SKM-1 (cell line): Measurements from ENCODE around the gene PLA2G4A.
A peak's percentile ranks its signal among the peaks of the same experiment; 100 is the strongest.

ENCODE experiments used
- DNase-seq: peaks from one replicate; lab custom pipeline; 2025; ENCODE audit not compliant: unreplicated experiment; lab: John Stamatoyannopoulos, UW

PLA2G4A gene

DNA sequence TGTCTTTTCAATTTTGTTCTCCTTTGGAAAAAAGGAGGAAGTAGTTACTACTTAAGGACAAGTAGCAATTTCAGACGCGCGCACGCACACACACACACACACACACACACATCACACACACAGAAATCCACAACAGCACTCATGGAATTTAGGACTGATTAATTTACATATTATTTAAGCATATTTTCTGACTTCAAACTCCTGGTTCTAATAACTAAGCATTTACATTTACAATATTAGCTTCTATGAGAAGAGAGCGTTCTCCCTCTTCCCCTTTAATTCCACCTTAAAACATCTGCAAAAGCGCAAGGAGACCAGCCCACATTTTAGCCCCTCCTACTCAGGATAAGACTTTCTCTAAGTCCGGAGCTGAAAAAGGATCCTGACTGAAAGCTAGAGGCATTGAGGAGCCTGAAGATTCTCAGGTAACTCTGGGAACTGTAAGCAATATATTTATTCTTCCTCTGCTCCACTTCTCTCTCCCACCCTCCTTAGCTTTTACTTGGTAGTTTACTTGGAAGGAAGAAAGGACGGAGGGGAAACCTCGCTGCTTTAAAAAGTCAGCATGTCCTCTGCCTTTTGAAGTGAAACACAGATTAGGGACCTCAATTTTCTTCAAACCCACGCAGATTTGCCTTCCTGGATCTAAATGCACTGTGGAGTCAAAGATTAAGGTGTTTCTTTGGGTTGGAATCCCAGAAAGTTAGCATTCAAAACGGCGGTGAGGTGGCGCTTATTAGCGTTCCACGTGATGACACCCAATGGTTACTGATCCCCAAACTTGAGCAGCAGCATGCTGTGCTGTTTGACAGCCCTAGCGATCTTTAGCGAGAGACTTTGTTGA lies at the start of gene PLA2G4A:
PLA2G4A (plus strand) TSS at position 339 of the 844 bp plus-strand sequence. CDS start 25,406 bp downstream, outside the sequence.
- peak; percentile 96 for DNase-seq

DNA sequence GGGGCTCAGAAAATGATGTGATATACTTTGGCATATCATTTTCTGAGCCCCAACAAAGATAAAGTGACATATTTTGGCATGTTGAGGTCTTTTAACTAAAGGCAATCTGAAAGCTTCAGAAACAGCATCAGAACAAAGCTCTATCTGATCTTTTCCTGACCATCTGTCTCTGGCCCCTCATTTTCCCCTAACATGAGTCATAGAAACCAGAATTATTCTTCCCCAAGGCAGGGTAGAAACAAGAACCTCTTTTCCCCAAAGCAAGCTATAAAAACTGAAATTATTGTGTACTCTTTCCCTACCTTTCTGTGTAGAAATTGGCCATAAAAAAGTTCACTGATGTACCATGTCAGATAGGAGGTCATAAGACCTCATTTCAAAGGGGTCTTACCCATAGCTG lies 48.7 kb upstream of the PLA2G4A start:
- no peak for DNase-seq

DNA sequence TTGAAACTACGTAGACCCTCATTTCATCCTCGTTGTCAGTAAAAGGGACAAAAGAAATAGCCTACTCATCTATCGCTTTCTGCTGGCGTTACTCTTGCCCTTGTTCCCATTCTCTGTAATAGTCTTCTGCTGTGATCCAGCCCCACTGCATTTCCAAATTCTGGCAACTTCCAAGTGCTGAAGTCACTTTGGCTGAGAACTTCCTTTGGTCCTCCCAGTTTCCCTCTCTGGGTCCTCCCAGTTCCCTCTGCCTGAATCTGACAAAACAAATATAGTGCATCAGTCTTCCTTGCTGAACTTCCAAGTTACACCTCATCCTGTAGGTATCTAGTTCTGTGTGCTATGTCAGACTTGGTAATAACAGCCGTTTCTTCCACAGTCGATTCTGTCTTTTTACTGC lies 47.0 kb upstream of the PLA2G4A start:
- DNase-seq, result no peak

DNA sequence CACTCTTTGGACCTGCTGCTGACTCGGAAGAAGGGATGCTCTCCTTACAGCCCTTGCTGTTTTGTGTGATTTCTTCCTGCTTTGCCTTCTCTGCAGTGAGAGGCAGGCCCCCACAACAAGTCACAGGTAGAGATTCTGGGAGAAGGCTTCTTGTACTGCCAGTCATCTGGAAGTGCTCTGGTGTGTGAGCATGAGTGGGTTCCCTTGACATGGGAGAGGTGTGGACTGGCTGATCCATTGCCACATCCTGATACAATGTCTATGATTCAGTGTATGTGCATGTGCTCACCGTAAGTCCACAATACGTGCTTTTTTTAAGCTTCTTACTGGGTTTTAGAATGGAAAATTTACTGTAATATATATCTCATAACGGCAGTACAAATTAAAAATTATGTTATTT lies 46.0 kb upstream of the PLA2G4A start:
- DNase-seq, result no peak

DNA sequence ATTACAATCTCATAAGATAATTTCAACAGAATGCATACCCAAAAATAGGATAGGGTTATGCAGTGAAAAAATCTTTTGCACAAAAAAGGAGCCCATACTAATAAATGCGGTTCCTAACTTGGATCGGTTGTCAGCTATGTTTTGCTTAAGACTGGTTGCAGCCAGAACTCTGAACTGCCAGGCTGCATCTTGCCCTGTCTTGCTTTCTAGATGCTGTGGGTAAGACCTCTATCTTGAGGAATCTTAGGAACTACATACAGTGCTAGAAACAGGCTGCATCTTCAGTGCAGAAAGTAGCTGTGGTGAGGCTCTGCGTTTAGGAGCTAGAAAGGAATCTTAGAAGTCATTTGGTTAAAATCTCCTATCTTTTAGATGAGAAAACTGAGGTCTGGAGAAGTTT lies 45.6 kb upstream of the PLA2G4A start:
- DNase-seq, result no peak

DNA sequence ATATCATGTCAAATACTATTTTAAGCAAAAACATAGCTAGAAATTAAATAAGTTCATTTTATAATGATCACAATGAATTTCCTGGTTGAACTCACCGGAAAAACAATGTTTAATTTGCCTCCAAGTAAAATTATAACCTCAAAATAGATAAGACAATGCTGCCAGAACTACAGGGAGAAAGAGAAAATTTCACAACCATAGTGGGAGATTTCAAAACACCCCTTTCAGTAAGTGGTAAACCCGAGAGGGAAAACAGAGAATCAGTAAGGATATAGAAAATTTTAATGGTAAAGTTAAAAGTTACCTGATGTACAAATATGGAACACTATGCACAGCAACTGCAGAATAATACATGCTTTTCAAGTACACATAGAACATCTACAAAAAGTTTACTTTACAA lies 43.2 kb upstream of the PLA2G4A start:
- DNase-seq, result peak; percentile 35

DNA sequence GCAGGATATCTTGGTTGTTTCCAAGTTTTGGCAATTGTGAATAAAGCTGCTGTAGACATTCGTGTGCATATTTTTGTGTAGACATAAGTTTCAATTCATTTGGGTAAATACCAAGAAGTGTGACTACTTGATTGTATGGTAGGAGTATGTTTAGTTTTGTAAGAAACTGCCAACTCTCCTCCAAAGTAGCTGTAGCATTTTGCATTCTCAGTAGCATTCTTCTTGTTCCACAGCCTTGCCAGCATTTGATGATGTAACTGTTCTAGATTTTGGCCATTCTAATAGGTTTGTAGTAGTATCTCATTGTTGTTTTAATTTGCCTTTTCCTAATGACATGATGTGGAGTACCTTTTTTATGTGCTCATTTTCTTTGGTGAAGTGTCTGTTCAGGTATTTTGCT lies 38.6 kb upstream of the PLA2G4A start:
- DNase-seq, result no peak

DNA sequence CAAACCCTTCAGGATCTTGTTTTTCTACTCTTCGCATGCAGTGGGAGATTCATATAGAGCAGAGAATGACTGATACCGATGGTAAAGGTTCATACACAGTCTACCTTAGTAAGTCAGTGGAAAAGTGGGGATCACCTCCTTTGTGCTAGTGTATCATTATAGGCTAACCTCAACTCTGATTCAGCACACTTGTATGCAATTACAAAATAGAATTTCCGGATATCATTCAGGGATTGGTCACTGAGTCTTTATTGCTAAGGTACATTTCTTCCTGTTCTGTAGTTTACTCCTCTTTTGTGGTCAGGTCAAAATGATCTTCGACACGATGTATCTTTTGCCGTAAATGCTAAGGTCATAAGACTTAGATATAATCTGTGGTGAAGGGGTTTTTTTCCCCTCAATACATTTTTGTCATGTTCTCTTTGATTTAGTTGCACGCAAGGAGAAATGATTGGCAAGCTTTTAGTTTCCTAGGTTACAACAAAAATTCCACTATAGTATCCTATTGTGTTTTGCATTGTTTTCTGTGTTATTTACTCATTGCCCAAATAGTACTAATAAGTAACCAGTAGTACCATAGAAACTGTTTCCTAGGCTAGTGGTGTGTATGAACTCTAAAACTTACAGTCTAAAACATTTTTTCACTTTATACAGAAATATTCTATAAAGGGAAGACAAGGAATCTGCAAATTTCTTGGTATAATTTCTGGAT lies 35.7 kb upstream of the PLA2G4A start:
- DNase-seq, result no peak

DNA sequence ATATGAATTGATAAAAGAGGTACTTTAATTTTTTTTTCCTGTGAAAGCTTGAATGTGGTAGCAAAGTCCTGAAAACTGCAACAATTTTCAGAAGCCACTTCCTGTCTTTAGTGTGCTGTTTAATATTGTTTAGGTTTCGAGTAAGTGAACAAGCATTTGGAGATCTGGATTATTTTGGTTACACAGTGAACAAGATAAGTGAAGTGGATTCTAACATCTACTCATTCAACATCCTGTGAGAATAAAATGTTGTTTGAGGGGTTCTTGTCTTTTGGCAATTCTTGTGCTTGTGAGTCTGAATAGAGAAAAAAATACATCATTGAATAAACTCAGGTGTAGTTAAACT lies 35.2 kb upstream of the PLA2G4A start:
- DNase-seq, result no peak

DNA sequence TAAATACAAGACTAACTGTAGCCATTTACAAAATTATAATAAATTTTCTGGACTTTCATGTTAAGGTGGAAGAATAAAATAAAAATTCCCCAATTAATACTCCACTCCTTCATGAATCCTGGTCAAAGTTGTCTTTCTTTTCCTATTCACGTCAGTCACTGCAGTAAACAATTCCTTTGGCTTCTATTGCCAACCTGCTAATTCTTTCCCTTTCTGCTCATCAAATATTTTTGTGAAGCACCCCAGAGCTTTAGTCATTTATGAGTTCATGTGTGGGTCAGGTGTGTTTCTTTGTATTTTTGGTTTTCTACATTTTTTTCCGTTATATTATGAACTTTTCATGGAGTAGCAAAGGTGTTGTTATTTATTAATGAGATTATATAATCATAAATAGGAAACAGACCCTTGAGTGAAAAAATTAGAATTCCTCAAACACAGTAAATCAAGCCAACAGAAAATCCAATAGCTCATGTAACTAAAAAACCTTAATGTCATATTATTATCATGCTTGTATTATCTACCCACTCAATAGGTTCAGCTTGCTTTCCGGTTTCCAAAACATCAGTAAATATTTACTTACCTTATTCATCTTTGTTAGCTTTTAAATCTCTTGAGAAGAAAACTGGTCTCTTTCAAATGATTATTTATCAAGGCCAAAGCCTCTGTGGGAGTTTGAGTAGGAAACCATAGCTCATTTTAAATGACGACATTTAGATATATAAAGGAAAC lies 29.6 kb upstream of the PLA2G4A start:
- no peak for DNase-seq

DNA sequence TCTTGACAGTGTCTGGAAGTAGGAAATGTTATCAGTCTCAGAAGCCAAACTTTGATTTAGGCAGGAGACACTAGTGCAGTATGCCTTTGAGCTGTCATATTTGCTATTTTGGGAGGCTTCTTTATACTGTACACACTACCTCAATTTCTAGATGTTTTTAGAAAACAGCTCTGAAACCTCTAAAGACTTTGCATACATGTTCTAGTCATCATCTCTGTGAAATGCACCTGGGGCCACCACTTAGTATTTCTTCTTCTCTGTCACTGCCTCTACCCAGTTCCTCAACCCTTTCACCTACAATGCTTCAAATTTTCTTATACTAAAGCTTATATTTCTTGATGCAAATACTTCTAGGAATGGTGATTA lies 29.1 kb upstream of the PLA2G4A start:
- DNase-seq, result no peak

DNA sequence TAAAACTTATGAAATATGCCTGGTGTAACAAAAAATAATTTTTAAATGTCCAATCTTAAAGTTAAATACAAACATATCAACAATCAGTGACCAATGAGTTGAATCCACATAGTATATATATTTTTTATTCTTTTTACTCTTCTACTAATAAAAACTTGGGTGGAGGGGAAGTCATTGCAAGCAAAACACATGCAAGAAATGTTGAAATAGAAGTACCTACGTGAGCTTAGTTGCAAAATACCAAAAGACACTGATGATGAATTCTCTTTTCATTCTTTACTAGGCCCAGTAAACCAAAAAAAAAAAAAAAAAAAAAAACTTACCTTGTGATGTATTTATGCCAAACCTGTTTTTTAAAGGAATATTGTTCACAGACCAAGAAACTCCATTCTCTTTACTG lies 26.4 kb upstream of the PLA2G4A start:
- DNase-seq, result peak; percentile 57

DNA sequence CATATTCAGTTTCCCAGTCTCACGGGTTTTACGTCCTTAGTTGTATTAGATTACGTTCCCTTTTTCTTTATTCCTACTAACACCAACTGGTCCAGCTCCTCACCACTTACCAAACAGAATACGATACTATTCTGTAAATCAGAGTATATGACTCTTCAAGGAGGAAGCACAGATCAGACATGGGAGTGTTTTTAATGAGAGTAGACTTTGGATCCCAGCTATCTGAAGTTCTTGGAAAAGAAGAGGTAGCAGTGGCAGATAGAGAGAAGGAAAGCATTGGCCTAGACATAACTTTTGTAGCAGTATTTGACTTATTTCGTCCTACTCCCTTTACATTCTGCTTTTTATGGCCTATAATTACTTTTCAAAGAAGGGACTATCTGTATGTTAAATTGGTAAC lies 24.1 kb upstream of the PLA2G4A start:
- DNase-seq, result no peak

DNA sequence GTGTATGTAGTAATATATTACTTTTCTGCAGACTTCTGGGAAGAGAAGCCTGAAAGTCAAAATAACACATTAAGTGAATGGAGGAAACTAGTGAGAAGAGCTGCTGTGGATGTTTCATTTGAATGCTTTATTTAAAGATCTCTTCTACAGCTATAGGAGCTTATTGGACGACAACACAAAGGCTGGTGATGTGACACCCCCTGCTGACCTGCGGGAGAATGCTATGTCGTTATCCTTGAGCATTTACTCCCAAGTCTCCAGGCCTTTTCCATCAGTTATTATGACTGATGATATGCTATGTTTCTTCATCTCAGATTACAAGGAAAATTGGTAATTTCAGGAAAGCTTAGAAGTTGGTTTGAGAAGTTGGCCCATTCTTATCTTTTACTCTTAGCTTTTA lies 22.3 kb upstream of the PLA2G4A start:
- no peak for DNase-seq

DNA sequence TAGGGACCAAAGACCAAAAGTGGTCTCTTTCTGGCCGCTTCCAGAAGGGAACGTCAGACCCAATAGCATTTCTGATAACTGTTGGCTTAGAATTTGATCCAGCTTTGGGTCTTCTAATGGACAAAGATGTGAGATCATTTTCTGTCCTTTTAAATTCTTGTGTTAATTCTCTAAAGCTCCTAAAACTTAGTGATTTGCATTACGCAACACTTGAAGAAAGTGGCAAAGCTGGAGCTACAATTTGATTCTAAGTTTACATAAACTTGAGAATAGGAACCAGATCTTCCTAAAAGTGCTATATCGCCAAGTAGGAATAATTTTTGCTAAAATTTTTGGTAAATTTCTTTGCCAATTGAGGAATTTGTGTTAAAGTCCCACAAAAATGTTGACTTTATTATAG lies 21.6 kb upstream of the PLA2G4A start:
- no peak for DNase-seq

DNA sequence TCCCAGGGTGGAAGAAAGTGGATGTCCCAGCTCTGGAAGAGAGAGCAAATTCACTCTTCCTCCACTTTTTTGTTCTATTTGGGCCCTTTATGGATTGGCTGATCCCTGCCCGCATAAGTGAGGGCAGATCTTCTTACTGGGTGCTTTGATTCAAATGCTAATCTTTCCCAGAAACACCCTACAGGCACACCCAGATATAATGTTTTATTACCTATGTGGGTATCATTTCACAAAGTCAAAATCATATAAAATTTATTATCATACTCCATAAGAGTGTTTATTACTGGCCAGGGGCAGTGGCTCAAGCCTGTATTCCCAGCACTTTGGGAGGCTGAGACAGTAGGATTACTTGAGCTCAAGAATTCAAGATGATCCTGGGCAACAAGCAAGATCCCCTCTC lies 16.9 kb upstream of the PLA2G4A start:
- DNase-seq, result no peak

DNA sequence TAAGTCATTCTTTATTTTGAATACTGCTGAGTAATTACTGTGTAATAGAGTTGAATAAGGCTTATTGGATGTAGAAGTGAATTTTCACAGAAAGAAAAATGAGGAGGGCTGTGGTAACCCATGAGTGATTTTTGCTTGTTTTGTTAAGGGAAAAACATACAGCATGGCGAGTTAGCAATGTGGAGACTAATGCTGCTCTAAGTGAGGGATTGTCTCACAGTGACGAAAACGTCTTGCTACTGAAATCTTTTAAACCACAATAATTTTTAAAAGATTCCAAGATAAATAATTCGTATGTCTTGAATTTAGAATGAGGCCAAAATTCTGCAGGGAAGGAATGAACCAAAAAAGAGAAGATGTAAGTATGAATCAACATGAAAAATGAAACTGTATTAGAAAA lies 16.2 kb upstream of the PLA2G4A start:
- DNase-seq, result no peak

DNA sequence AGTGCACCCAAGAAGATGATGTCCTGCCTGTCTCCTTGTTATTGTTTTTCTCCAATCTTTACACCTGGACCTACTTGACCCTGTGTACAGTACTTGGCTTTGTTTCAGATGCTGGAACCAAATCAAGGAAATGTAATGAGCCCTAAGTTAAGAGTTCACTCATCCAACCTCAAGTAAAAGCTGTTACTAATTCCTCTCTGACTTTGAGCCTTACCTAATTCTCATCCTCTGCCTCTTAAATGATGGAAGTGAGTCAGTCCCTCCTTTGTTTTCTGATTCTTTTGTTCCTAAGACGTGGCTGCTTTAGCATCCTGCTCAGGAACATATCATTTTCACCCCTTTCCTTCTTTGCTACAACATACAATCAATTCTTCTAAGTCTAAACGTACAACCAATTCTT lies 15.3 kb upstream of the PLA2G4A start:
- no peak for DNase-seq

DNA sequence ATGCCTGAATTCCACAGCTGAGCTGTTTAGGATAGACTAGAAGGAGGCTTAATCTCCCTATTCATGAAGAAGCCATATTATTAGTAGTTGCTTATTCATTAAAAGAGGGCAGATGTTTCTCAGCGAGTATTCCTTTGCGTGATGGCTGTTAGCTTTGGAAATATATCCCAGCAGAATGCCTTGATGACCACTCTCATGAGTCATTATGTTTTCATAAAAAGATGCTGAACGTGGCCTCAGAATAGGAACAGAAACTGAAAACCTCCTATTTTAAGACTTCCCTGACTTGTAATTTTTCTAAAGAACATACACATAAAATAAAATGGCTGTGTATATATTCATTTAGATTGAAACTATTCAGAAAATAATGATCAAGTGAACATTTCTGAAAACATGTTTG lies 9.6 kb upstream of the PLA2G4A start:
- no peak for DNase-seq

DNA sequence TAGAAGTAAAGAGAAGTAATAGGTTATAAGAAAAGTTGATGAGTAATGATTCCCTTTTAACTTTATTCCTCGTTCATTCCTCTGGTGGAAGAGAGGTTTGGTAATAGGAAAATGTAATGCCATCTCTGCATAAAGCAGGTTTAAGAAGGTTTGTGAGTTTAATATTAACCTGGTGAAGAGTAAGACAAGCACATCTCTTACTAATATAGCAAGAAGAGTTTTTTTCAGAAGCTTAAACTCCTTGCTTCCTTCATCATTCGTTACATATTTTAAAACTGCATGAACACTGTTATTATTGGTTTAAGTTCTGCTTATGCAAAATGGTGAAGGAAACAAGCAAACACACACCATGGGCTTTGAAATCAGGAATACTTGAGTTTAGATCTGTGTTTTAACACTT lies 9.2 kb upstream of the PLA2G4A start:
- DNase-seq, result no peak

DNA sequence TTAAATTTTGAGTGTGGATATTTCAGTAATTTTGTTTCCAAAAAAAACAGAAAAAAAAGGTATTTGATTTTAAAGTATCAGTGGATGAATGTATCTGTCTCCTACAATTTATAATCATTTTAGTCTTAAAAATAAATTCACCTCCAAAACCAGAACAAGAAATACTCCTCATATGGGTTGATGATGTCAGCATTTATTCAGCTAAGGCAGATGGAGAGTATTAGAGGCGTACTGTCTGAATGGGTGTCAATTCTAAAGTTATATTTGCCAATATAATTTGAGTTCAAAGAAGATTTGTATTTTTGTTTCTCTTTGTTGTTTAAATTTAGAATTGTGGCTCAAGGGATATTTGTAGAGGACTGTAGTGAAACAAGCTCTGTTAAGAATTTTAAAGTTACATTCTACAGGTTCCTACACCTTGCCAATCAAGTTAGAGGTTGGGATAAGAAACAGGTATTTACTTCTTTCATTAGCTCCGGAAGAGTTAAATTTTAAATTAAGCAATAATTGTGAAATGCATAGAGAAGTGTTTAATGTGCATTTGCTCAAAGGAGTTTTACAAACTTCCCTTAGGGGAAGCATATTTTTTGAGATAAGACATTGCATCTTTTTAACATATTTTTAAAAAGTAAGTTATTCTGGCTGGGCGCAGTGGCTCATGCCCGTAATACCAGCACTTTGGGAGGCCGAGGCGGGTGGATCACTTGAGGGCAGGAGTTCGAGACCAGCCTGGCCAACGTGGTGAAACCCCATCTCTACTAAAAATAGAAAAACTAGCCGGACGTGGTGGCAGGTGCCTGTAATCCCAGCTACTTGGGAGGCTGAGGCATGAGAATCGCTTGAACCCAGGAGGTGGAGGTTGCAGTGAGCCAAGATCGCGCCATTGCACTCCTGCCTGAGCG lies 1.2 kb downstream of the PLA2G4A start:
- DNase-seq, result peak; percentile 54
